CD4-positive, alpha-beta T cell (primary cell): ENCODE results near the gene LRR1. TPM values are rescaled to one million over a fixed set of nuclear protein-coding genes. Genes with fewer than 3 reads are reported as not detected.

Experiments used
- ATAC-seq: fragments of 200-7000 bp; cut with Tn5 transposase; one replicate; pipeline ENCODE4 v1.10.0; 2022; ENCODE audit warnings: mild to moderate bottlenecking; ENCODE audit not compliant: poor library complexity
- CTCF ChIA-PET: fragments of 350-600 bp; sonication (Branson Sonifier 250); formaldehyde crosslinking; loops from one replicate; lab custom pipeline; 2021; ENCODE audit warnings: antibody characterized with exemption, inconsistent platforms; lab: Charles Lee
- POLR2A ChIA-PET: fragments of 350-600 bp; sonication (Branson Sonifier 250); formaldehyde crosslinking; loops from one replicate; lab custom pipeline; 2021; ENCODE audit warnings: antibody characterized with exemption, inconsistent platforms; lab: Charles Lee
- DNase-seq, 14 experiments: peaks; one replicate each; pipeline ENCODE4 v3.0.0-alpha.2; 2013 to 2020; ENCODE audit warnings: mixed read lengths in 2 of 14
- H3K27ac ChIP-seq, 2 donors: one replicate each; pipeline versions ENCODE4 v1.5.1 to v1.7.0; 2013; ENCODE audit warnings: low read length in 2 of 2, low read depth in 1 of 2, mild to moderate bottlenecking in 1 of 2
- H3K27me3 ChIP-seq, 2 experiments: 1 replicate in 1 of 2; 2 replicates in 1 of 2; pipeline versions ENCODE4 v1.6.1 to v1.7.0; 2013; ENCODE audit warnings: low read length in 2 of 2, control low read depth in 1 of 2, mild to moderate bottlenecking in 1 of 2, moderate library complexity in 1 of 2; ENCODE audit not compliant: insufficient read depth in 2 of 2, control insufficient read depth in 1 of 2
- H3K36me3 ChIP-seq: one replicate; pipeline ENCODE4 v1.6.1; 2013; ENCODE audit warnings: low read length, control low read depth; ENCODE audit not compliant: insufficient read depth
- H3K4me1 ChIP-seq: one replicate; pipeline ENCODE4 v1.6.1; 2013; ENCODE audit warnings: low read length, control low read depth; ENCODE audit not compliant: insufficient read depth
- H3K4me3 ChIP-seq: one replicate; pipeline ENCODE4 v1.5.1; 2013; ENCODE audit warnings: mild to moderate bottlenecking, low read length, moderate library complexity
- H3K9me3 ChIP-seq, 2 experiments: 1 replicate in 1 of 2; 2 replicates in 1 of 2; pipeline versions ENCODE4 v1.6.1 to v1.7.0; 2013; ENCODE audit warnings: low read length in 2 of 2, mild to moderate bottlenecking in 2 of 2, control low read depth in 1 of 2, moderate library complexity in 1 of 2; ENCODE audit not compliant: control insufficient read depth in 1 of 2, insufficient read depth in 1 of 2
- H3K27ac Mint-ChIP-seq: one replicate; pipeline ENCODE4 v1.8.0; 2020; ENCODE audit warnings: mixed read lengths
- H3K27me3 Mint-ChIP-seq: one replicate; pipeline ENCODE4 v1.8.0; 2021; ENCODE audit warnings: mixed read lengths
- H3K36me3 Mint-ChIP-seq: one replicate; pipeline ENCODE4 v1.8.0; 2021; ENCODE audit warnings: low read depth, mixed read lengths
- H3K4me1 Mint-ChIP-seq: one replicate; pipeline ENCODE4 v1.8.0; 2021; ENCODE audit warnings: low read depth, mixed read lengths
- H3K4me3 Mint-ChIP-seq: one replicate; pipeline ENCODE4 v1.8.0; 2020; ENCODE audit warnings: mild to moderate bottlenecking, mixed read lengths
- H3K9me3 Mint-ChIP-seq: one replicate; pipeline ENCODE4 v1.8.0; 2020; ENCODE audit warnings: mixed read lengths
- CTCF ChIP-seq: fragments of 200-600 bp; IDR thresholded peaks from one replicate; pipeline ENCODE4 v1.8.0; 2022; ENCODE audit warnings: antibody characterized with exemption, mild to moderate bottlenecking
- intact Hi-C, 2 experiments: fragments of 100-400 bp; cut with DNase I in 1 of 2; cut with micrococcal nuclease in 1 of 2; formaldehyde crosslinking; loops; one replicate each; pipeline versions ENCODE4 v1.15.1 to v1.9.0; 2023 to 2025; cut with DNase I, micrococcal nuclease
- total RNA-seq, 174 experiments: library from RNA in 2 of 174; stranded (reverse) in 2 of 174; gene quantifications; one replicate each; pipeline ENCODE4 v1.2.3 and lab custom pipeline; 2021 to 2026

The LRR1 gene
- total RNA-seq, 2 experiments from 2014 or later, result 3.2 to 5.8 TPM

GRCh38 chr14:49641697-49642129 is 43.0 kb downstream of the LRR1 start:
- peaks cover 36% of the 10 kb centered on the region for H3K4me1 ChIP-seq
- H3K27ac ChIP-seq, result no peak overlapping the region
- CTCF ChIA-PET, result interaction anchor here (1.0 to 1.2 kb wide), 2 partner anchors 46 to 126 kb away, joined by 3 to 6 read pairs; partner anchors contain the start of genes KLHDC2 and POLE2
- peaks cover 59% of the 10 kb centered on the region for H3K4me1 Mint-ChIP-seq
- no peak overlapping the region for H3K4me3 ChIP-seq
- peaks cover 46% of the 10 kb centered on the region for H3K36me3 Mint-ChIP-seq
- POLR2A ChIA-PET, result interaction anchor here (0.8 kb wide), 1 partner anchor 21 kb away, joined by 5 read pairs; the partner anchor contains the start of genes MGAT2 and RPL36AL
- H3K27me3 ChIP-seq, result no peaks in the 10 kb centered on the region
- no peaks in the 10 kb centered on the region for H3K9me3 ChIP-seq
- no peak overlapping the region for H3K4me3 Mint-ChIP-seq
- no peak for TF ChIP-seq CTCF
- peak overlapping the region; percentile 60 for H3K27ac Mint-ChIP-seq
- peaks cover 21% of the 10 kb centered on the region for H3K36me3 ChIP-seq
- intact Hi-C loops, result no loop called here
- no peak for DNase-seq
- no peak for ATAC-seq
- H3K9me3 Mint-ChIP-seq, result no peaks in the 10 kb centered on the region
- H3K27me3 Mint-ChIP-seq, result no peaks in the 10 kb centered on the region

GRCh38 chr14:49642163-49642562 is 43.4 kb downstream of the LRR1 start:
- no peak for DNase-seq
- H3K4me3 Mint-ChIP-seq, result no peak overlapping the region

GRCh38 chr14:49653508-49653907 is 54.8 kb downstream of the LRR1 start:
- TF ChIP-seq CTCF, result no peak
- Mint-ChIP-seq H3K9me3 (no peaks in the 10 kb centered on the region), H3K4me1 (peaks cover 7% of the 10 kb centered on the region), H3K36me3 (no peaks in the 10 kb centered on the region), H3K4me3 (no peak overlapping the region), H3K27me3 (no peaks in the 10 kb centered on the region), H3K27ac (no peak overlapping the region)
- POLR2A ChIA-PET, result no interaction called here
- intact Hi-C loops, result no loop called here
- no peaks in the 10 kb centered on the region for H3K4me1 ChIP-seq
- ATAC-seq (no peak), DNase-seq (no peak)
- no peaks in the 10 kb centered on the region for H3K36me3 ChIP-seq
- no peak overlapping the region for H3K4me3 ChIP-seq
- CTCF ChIA-PET, result no interaction called here
- H3K27ac ChIP-seq, result no peak overlapping the region
- H3K9me3 ChIP-seq, result no peaks in the 10 kb centered on the region
- no peaks in the 10 kb centered on the region for H3K27me3 ChIP-seq

More at GRCh38 chr14:49642163-49642562, 43.4 kb downstream of the LRR1 start:
- Histone ChIP-seq H3K27me3 (no peaks in the 10 kb centered on the region), H3K9me3 (no peaks in the 10 kb centered on the region), H3K4me3 (no peak overlapping the region), H3K36me3 (peaks cover 21% of the 10 kb centered on the region), H3K27ac (no peak overlapping the region), H3K4me1 (peaks cover 31% of the 10 kb centered on the region)
- Mint-ChIP-seq H3K27ac (peak overlapping the region; percentile 60), H3K9me3 (no peaks in the 10 kb centered on the region), H3K27me3 (no peaks in the 10 kb centered on the region), H3K36me3 (peaks cover 42% of the 10 kb centered on the region), H3K4me1 (peaks cover 59% of the 10 kb centered on the region)
- no peak for TF ChIP-seq CTCF
- ATAC-seq, result no peak
- intact Hi-C loops, result no loop called here
- CTCF ChIA-PET, result interaction anchor here (1.2 kb wide), 1 partner anchor 126 kb away, joined by 6 read pairs; the partner anchor contains the start of gene KLHDC2
- POLR2A ChIA-PET, result interaction anchor here (0.8 kb wide), 1 partner anchor 22 kb away, joined by 5 read pairs; the partner anchor contains the start of genes MGAT2 and RPL36AL
